Uterus (tissue), 4 donors: ENCODE measurements around the gene DPP10. TPM values are rescaled to one million over a fixed set of nuclear protein-coding genes. Genes with fewer than 3 reads are reported as not detected.

Source experiments
- DNase-seq, 2 donors: peaks; one replicate each; pipeline ENCODE4 v3.0.0-alpha.2; 2019 to 2020
- H3K27ac ChIP-seq, 2 donors: fragments of 200-600 bp; sonication (generic); 1 replicate in 1 of 2; 2 replicates in 1 of 2; pipeline ENCODE4 v1.5.1; 2016 to 2018
- H3K27me3 ChIP-seq, 2 donors: fragments of 200-600 bp; sonication (generic); one replicate each; pipeline ENCODE4 v1.5.1; 2018 to 2019; ENCODE audit warnings: control low read depth in 1 of 2
- H3K36me3 ChIP-seq, 2 donors: fragments of 200-600 bp; sonication (generic); one replicate each; pipeline ENCODE4 v1.5.1; 2019; ENCODE audit warnings: control low read depth in 1 of 2
- H3K4me1 ChIP-seq, 2 donors: fragments of 200-600 bp; sonication (generic); one replicate each; pipeline ENCODE4 v1.5.1; 2018 to 2019; ENCODE audit warnings: control low read depth in 1 of 2
- H3K4me3 ChIP-seq, 2 donors: fragments of 200-600 bp; sonication (generic); 1 replicate in 1 of 2; 2 replicates in 1 of 2; pipeline ENCODE4 v1.5.1; 2018 to 2019; ENCODE audit warnings: mild to moderate bottlenecking in 1 of 2
- H3K9me3 ChIP-seq, 2 donors: fragments of 200-600 bp; sonication (generic); one replicate each; pipeline ENCODE4 v1.5.1; 2019; ENCODE audit warnings: control low read depth in 1 of 2
- POLR2A ChIP-seq, 2 donors: fragments of 450-650 bp; IDR thresholded peaks; one replicate each; pipeline ENCODE4 v1.6.1; 2016; ENCODE audit warnings: antibody characterized with exemption in 2 of 2, mild to moderate bottlenecking in 1 of 2, moderate library complexity in 1 of 2
- intact Hi-C: fragments of 100-400 bp; cut with DNase I; formaldehyde crosslinking; loops from one replicate; pipeline ENCODE4 v1.15.1; 2023; ENCODE audit warnings: low total_unique reads
- total RNA-seq, 4 donors: library from RNA; depleted of rRNA in 3 of 4; stranded (reverse); fragments of >200 nt in 3 of 4; gene quantifications; one replicate each; pipeline versions ENCODE4 v1.1.0 to v1.2.4, GENCODE V29; 2014 to 2023
- TF ChIP-seq, protein P1 (sequence below), 4 experiments: fragments of 200-600 bp in 2 of 4; fragments of 450-650 bp in 2 of 4; sonication (generic) in 2 of 4; IDR thresholded peaks; one replicate each; pipeline ENCODE4 v1.5.1; 2016 to 2019; ENCODE audit warnings: antibody characterized with exemption in 4 of 4, mild to moderate bottlenecking in 2 of 4, moderate library complexity in 1 of 4
- donor health status: DM: yes; HTN: yes; CAD: no.

Gene DPP10
- total RNA-seq, 4 donors from 2014 or later: 33.0 TPM; not detected in 3

DNA sequence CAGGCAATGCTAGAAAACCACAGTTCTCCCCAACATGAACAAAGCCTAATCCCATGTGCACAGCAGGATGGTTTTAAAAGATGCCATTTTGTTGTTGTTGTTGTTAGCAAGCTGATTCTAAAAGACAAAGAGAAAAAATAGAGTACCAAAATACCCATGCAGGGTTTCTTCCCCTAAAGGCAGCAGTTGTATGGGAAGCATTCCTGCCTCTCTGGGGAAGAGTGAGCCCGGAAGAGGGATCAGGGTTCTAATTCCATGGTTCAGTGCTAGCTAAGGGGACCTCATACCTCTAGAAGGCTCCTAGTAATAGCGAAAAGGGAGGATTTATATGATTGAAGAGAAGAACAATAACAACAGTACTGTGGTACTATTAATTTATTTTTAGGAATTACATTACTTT lies 327.6 kb downstream of the DPP10 start:
- no peak for DNase-seq
- TF ChIP-seq POLR2A (IDR thresholded peaks at IDR 0.05): no peak
- TF ChIP-seq, protein P1, sequence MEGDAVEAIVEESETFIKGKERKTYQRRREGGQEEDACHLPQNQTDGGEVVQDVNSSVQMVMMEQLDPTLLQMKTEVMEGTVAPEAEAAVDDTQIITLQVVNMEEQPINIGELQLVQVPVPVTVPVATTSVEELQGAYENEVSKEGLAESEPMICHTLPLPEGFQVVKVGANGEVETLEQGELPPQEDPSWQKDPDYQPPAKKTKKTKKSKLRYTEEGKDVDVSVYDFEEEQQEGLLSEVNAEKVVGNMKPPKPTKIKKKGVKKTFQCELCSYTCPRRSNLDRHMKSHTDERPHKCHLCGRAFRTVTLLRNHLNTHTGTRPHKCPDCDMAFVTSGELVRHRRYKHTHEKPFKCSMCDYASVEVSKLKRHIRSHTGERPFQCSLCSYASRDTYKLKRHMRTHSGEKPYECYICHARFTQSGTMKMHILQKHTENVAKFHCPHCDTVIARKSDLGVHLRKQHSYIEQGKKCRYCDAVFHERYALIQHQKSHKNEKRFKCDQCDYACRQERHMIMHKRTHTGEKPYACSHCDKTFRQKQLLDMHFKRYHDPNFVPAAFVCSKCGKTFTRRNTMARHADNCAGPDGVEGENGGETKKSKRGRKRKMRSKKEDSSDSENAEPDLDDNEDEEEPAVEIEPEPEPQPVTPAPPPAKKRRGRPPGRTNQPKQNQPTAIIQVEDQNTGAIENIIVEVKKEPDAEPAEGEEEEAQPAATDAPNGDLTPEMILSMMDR (IDR thresholded peaks at IDR 0.05): no peak
- intact Hi-C loops: no loop called here

DNA sequence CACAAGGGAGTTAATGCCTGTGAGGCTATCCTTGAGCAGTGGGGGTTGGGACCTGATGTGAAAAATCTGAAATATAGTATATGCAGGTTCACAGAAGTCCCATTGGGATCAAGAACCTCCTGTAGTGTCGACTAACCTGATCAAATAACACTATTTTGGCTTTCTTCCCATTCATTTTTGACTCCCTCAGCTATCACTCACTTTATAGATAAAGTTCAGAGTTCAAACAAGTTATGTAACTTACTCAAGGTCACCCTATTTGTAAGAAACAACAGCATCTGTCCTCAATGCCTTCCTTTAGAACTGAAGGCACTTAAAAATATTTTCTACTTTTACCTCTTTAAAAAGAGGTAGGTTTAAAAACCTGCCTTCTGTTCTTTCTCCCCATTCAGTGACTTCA lies 341.6 kb downstream of the DPP10 start:
- no peaks in the 10 kb centered on the region for H3K9me3 ChIP-seq
- no peak overlapping the region for H3K4me3 ChIP-seq
- intact Hi-C loops: no loop called here
- TF ChIP-seq, protein P1 (IDR thresholded peaks at IDR 0.05): no peak
- TF ChIP-seq POLR2A (IDR thresholded peaks at IDR 0.05): no peak
- no peaks in the 10 kb centered on the region for H3K36me3 ChIP-seq
- no peak for DNase-seq
- no peaks in the 10 kb centered on the region for H3K27me3 ChIP-seq
- no peak overlapping the region for H3K27ac ChIP-seq
- no peaks in the 10 kb centered on the region for H3K4me1 ChIP-seq

More for the DNA sequence above, 327.6 kb downstream of the DPP10 start:
- H3K4me3 ChIP-seq: no peak overlapping the region
- no peak overlapping the region for H3K27ac ChIP-seq
- H3K4me1 ChIP-seq: no peaks in the 10 kb centered on the region
- H3K27me3 ChIP-seq: no peaks in the 10 kb centered on the region
- H3K36me3 ChIP-seq: no peaks in the 10 kb centered on the region
- H3K9me3 ChIP-seq: no peaks in the 10 kb centered on the region

- TF ChIP-seq, protein P1 (IDR thresholded peaks at IDR 0.05): no peak
- TF ChIP-seq POLR2A (IDR thresholded peaks at IDR 0.05): no peak
Observed at GRCh38 chr2:114784890-114785583, 342.6 kb downstream of the DPP10 start.

GRCh38 chr2:114786901-114787300 lies 344.5 kb downstream of the DPP10 start:
- TF ChIP-seq, protein P1 (IDR thresholded peaks at IDR 0.05): no peak
- no peak for TF ChIP-seq POLR2A (IDR thresholded peaks at IDR 0.05)
- no peaks in the 10 kb centered on the region for H3K4me1 ChIP-seq
- H3K27ac ChIP-seq: no peak overlapping the region
- H3K9me3 ChIP-seq: no peaks in the 10 kb centered on the region
- intact Hi-C loops: no loop called here
- H3K27me3 ChIP-seq: no peaks in the 10 kb centered on the region
- H3K4me3 ChIP-seq: no peak overlapping the region
- no peaks in the 10 kb centered on the region for H3K36me3 ChIP-seq
- no peak for DNase-seq

More at GRCh38 chr2:114784890-114785583, 342.6 kb downstream of the DPP10 start:
- Histone ChIP-seq H3K4me3 (no peak overlapping the region), H3K27me3 (no peaks in the 10 kb centered on the region), H3K27ac (no peak overlapping the region), H3K4me1 (no peaks in the 10 kb centered on the region), H3K36me3 (no peaks in the 10 kb centered on the region), H3K9me3 (no peaks in the 10 kb centered on the region)
- DNase-seq: no peak
- intact Hi-C loops: no loop called here

GRCh38 chr2:114787486-114787885 lies 345.0 kb downstream of the DPP10 start:
- H3K9me3 ChIP-seq: no peaks in the 10 kb centered on the region
- H3K36me3 ChIP-seq: no peaks in the 10 kb centered on the region
- no peak overlapping the region for H3K27ac ChIP-seq
- H3K4me3 ChIP-seq: no peak overlapping the region
- no peak for DNase-seq
- no peaks in the 10 kb centered on the region for H3K4me1 ChIP-seq
- intact Hi-C loops: no loop called here
- no peak for TF ChIP-seq POLR2A (IDR thresholded peaks at IDR 0.05)
- TF ChIP-seq, protein P1 (IDR thresholded peaks at IDR 0.05): no peak
- H3K27me3 ChIP-seq: no peaks in the 10 kb centered on the region
